Large intestine (tissue), 3 donors: ENCODE results near the gene SEMA6D. TPM values are rescaled to one million over a fixed set of nuclear protein-coding genes. Genes with fewer than 3 reads are reported as not detected.
A peak's percentile ranks its signal among the peaks of the same experiment; 100 is the strongest.

Experiments
- DNase-seq, 2 donors: peaks; one replicate each; pipeline versions ENCODE4 v3.0.0 to v3.0.0-alpha.2; 2013
- H3K27ac ChIP-seq: one replicate; pipeline ENCODE4 v1.5.1; 2013; ENCODE audit warnings: low read length
- H3K27me3 ChIP-seq: 2 replicates; pipeline ENCODE4 v1.6.1; 2013; ENCODE audit warnings: low read length; ENCODE audit not compliant: control insufficient read depth, insufficient read depth
- H3K36me3 ChIP-seq: 2 replicates; pipeline ENCODE4 v1.6.1; 2013; ENCODE audit warnings: low read length; ENCODE audit not compliant: control insufficient read depth, insufficient read depth
- H3K4me1 ChIP-seq: one replicate; pipeline ENCODE4 v1.6.1; 2013; ENCODE audit warnings: low read length; ENCODE audit not compliant: control insufficient read depth, insufficient read depth
- H3K4me3 ChIP-seq: one replicate; pipeline ENCODE4 v1.5.1; 2013; ENCODE audit warnings: low read length
- H3K9me3 ChIP-seq: one replicate; pipeline ENCODE4 v1.6.1; 2013; ENCODE audit warnings: mild to moderate bottlenecking, low read depth, low read length, moderate library complexity; ENCODE audit not compliant: control insufficient read depth
- WGBS: methylation state at CpG from one replicate; pipeline ENCODE4 v1.1.5; 2013; ENCODE audit warnings: low lambda C conversion rate; ENCODE audit not compliant: insufficient coverage; 5-methylcytosine and 5-hydroxymethylcytosine counted together
- polyA plus RNA-seq: library from polyadenylated mRNA; unstranded; fragments of 120-200 nt; gene quantifications from one replicate; pipeline ENCODE4 v1.2.1, GENCODE V29; 2013

Gene SEMA6D
- polyA plus RNA-seq, 1 donor, result 63.7 TPM

DNA sequence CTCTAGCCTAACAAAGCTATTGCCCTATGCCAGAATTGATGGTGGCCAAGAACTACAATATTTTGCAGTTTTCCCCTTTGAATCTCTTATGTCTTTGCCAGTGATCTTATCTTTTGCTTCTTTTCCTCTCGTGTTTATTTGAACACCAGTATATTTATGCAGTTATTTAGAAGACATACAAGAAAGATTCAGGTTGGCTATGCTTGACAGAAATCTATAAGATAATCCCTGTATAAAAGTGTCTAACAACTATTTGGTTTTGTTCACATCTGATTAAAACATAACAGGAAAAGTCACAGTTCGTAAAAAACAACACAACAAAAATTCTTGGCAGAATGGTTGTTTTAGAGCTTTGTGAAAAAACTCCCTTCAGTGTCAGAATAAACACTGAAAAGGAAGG, 63.7 kb downstream of the SEMA6D start:
- 86% methylated on average over 2 of the region's 2 CpGs for WGBS
- no peak overlapping the region for H3K4me3 ChIP-seq

DNA sequence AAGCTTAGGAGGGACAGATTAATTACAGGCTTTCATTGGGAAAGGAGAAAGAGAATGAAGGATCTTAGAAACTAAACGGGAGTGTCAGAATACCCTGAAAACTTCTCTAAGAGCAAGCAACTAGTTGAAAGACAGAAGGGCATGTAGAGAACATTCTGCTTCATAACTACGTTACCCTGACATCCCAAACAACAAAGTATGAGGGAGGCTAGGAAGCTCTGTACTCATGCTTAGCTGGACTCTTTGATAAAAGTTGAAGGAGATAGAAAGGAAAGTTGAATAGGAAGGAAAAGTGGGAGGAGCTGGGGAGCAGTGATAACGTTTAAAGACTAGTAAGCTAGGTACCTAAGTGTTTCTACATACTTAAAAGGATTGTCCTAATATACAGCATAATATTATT, 64.2 kb downstream of the SEMA6D start:
- 38% methylated on average over 1 of the region's 3 CpGs for WGBS
- Histone ChIP-seq H3K27ac (no peak overlapping the region), H3K4me3 (no peak overlapping the region), H3K36me3 (no peaks in the 10 kb centered on the region), H3K9me3 (no peaks in the 10 kb centered on the region), H3K27me3 (no peaks in the 10 kb centered on the region), H3K4me1 (no peaks in the 10 kb centered on the region)
- no peak for DNase-seq

More for the DNA sequence above, 63.7 kb downstream of the SEMA6D start:
- Histone ChIP-seq H3K9me3 (no peaks in the 10 kb centered on the region), H3K4me1 (no peaks in the 10 kb centered on the region), H3K27ac (no peak overlapping the region), H3K36me3 (no peaks in the 10 kb centered on the region), H3K27me3 (no peaks in the 10 kb centered on the region)
- DNase-seq, result no peak

DNA sequence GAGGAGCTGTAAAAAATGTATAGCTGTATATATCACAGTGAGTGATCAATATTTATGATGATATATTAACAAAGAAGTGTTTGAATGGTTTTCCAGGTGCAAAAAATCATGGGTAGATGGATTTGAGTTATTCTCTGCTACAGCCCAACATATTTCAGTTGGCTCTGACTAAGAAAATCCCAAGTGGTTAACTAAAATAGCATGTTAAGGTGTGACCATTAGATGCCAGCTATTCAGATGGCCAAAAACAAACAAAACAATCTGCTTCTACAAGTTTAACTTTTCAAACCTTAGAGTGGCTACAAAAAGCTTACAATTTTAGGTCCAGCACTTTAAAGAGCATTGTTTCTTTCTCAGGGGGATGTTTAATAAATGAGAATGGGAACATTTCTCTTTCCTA, 67.5 kb downstream of the SEMA6D start:
- no peaks in the 10 kb centered on the region for H3K4me1 ChIP-seq
- no peaks in the 10 kb centered on the region for H3K27me3 ChIP-seq
- no peaks in the 10 kb centered on the region for H3K36me3 ChIP-seq
- H3K4me3 ChIP-seq, result no peak overlapping the region
- DNase-seq, result no peak
- H3K9me3 ChIP-seq, result no peaks in the 10 kb centered on the region
- H3K27ac ChIP-seq, result no peak overlapping the region

DNA sequence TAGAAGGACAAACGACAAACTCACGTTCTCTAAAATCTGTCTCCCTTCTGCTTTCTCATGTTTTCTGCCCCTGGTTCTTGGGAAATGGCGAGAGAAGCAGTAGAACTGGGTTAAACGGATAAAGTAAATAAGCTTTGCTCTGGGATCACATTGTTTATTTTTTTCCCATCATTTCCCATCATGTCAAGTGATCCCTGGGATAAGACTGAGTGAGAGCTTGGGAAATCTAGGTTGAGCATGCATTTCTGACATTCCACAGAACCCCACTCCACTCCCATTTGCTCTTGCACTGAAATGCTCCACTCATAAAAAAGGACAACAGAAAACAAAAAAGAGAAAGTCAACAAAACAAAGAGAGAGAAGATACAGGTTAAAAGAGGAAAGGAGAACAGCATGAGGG, 69.1 kb downstream of the SEMA6D start:
- no peaks in the 10 kb centered on the region for H3K27me3 ChIP-seq
- no peaks in the 10 kb centered on the region for H3K4me1 ChIP-seq
- no peak overlapping the region for H3K4me3 ChIP-seq
- H3K27ac ChIP-seq, result no peak overlapping the region
- no peaks in the 10 kb centered on the region for H3K9me3 ChIP-seq
- no peaks in the 10 kb centered on the region for H3K36me3 ChIP-seq
- WGBS, result no CpG with 5 or more reads among the region's 4 CpGs
- DNase-seq, result no peak

DNA sequence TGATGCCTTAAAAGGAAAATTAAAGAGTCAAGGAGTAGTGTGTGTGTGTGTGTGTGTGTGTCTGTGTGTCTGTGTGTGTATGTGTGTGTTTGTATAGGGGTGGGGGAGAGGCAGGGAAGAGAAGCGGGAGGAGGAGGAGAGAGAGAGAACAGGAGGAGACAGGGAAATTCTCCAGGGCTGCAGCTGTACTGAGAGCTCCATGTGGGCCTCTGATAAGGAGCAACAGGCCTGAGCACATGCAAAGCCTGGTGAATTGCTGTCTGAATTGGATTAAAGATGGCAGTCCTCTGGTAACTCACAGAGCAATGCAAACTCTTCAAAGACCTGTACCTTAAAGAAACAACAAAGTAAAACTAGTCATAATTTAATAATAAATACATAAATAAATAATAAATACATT, 70.6 kb downstream of the SEMA6D start:
- WGBS, result no CpG with 5 or more reads among the region's 1 CpG
- Histone ChIP-seq H3K4me3 (no peak overlapping the region), H3K27me3 (no peaks in the 10 kb centered on the region), H3K36me3 (no peaks in the 10 kb centered on the region), H3K9me3 (no peaks in the 10 kb centered on the region), H3K4me1 (no peaks in the 10 kb centered on the region), H3K27ac (no peak overlapping the region)
- DNase-seq, result peak in 1 of 2 donors; percentile 2

DNA sequence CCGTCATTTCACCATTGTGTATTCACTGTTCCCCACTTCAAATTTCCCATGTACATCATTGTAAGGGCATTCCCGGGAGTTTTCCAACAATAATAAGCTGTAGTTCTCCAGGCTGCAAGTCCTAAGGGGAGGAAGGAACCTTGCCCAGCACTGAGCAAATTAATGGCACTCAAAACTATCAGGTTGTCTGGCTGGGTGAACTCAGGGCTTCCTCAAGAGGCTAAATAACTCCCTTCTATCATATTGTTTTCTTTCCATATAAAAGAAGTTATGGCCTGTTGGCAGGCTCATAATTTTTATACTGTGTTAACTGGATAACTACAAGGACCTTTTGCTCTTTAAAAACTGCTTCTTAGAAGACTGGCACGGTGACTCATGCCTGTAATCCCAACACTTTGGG, 71.4 kb downstream of the SEMA6D start:
- no peak overlapping the region for H3K27ac ChIP-seq
- H3K27me3 ChIP-seq, result no peaks in the 10 kb centered on the region
- no peak overlapping the region for H3K4me3 ChIP-seq
- WGBS, result 40% methylated on average over 1 of the region's 3 CpGs
- no peaks in the 10 kb centered on the region for H3K36me3 ChIP-seq
- H3K4me1 ChIP-seq, result no peaks in the 10 kb centered on the region
- H3K9me3 ChIP-seq, result no peaks in the 10 kb centered on the region
- no peak for DNase-seq

DNA sequence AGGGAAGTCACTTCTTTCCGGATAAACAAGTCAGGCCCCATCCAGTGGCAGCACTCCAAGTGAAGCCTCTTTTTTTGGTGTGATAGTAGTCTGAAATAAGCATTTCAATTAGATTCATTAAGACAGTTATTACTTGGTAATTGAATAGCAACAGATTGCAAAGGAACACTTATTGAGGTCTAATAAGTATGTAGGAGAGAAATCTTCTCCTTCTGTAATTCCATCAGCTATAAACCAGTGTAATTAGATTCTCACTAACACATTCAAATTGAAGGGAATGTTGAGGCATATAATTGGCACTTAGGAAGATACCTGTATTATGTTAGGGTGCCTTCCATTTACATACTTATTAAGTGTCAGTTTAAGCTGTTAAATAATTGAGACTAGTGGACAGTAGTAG, 73.9 kb downstream of the SEMA6D start:
- no CpG with 5 or more reads among the region's 1 CpG for WGBS

DNA sequence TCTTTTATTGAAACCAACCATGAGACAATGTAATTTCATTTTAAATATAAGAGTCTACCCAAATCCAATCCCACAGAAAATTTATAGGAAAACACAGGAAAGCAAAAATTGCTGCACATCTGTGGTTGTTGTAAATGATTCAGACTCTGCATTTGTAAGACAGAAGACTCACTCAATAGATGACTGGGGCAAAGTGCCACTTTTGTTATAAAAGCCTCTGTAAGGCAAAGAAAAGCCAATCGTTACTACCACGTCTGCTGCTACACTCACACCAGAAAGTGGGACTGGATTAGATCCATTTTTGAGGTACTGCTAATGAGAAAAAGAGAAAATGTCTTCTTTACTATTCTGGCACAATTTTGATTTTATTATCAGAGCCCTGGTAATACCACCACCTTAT, 74.9 kb downstream of the SEMA6D start:
- Histone ChIP-seq H3K4me1 (no peaks in the 10 kb centered on the region), H3K9me3 (no peaks in the 10 kb centered on the region), H3K27me3 (no peaks in the 10 kb centered on the region), H3K27ac (no peak overlapping the region), H3K36me3 (no peaks in the 10 kb centered on the region), H3K4me3 (no peak overlapping the region)
- DNase-seq, result no peak
- WGBS, result no CpG with 5 or more reads among the region's 2 CpGs

More for the DNA sequence above, 73.9 kb downstream of the SEMA6D start:
- H3K27me3 ChIP-seq, result no peaks in the 10 kb centered on the region
- H3K9me3 ChIP-seq, result no peaks in the 10 kb centered on the region
- no peaks in the 10 kb centered on the region for H3K4me1 ChIP-seq
- H3K4me3 ChIP-seq, result no peak overlapping the region
- H3K36me3 ChIP-seq, result no peaks in the 10 kb centered on the region
- no peak for DNase-seq
- no peak overlapping the region for H3K27ac ChIP-seq

DNA sequence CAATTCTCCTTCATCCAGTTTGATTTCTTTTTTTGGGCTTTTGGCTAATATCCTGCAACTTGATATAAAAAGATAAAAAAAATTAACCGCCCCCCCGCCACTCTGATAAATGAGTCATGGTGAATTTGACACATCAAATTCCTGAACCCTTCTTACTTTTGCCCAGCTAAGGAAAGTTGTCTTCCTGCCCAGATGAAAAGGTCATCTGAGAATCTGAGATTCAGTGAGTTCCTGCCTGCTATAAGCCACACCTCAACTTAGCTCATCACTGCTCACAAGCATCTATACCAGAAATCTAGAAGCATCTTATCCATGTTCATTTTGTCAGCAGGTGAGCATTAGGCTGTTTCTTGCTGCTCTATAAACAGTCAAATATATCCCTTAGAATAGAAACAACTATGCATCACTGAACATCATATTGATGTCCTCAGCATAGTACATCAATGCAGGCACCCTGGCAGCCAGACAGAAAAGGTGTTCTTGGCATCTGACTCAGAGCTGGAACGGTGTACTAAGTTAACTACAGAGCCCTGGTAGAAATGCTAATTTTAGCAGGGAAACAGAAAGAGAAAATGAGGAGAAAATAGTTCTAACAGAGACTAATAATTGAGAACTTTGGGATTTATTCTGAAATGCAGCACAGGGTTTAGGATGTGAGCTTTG, 77.1 kb downstream of the SEMA6D start:
- Histone ChIP-seq H3K36me3 (no peaks in the 10 kb centered on the region), H3K9me3 (no peaks in the 10 kb centered on the region), H3K4me1 (no peaks in the 10 kb centered on the region), H3K27ac (no peak overlapping the region), H3K4me3 (no peak overlapping the region), H3K27me3 (no peaks in the 10 kb centered on the region)
- no peak for DNase-seq
- 57% methylated on average over 2 of the region's 3 CpGs for WGBS

DNA sequence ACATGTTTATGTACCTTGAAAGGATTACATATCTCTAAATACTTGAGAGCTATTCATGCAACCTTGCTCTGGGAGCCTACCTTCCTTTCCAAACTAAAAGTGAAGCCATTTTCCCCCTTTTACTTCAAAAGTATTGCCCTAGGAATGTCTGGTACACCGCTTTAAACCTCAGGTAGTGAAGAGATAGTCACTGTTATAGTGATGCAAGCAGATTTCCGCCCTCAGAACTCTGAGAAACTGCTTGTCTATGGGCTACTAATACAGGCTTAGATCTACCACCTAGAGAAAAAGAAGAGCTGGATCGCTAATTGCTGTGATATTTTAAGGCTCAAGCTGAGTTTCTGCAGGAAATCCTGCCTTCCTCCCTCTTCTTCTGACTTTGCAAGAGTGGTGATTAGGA, 78.6 kb downstream of the SEMA6D start:
- Histone ChIP-seq H3K27ac (no peak overlapping the region), H3K36me3 (no peaks in the 10 kb centered on the region), H3K4me1 (no peaks in the 10 kb centered on the region), H3K9me3 (no peaks in the 10 kb centered on the region), H3K4me3 (no peak overlapping the region), H3K27me3 (no peaks in the 10 kb centered on the region)
- no peak for DNase-seq
- WGBS, result no CpG with 5 or more reads among the region's 3 CpGs

DNA sequence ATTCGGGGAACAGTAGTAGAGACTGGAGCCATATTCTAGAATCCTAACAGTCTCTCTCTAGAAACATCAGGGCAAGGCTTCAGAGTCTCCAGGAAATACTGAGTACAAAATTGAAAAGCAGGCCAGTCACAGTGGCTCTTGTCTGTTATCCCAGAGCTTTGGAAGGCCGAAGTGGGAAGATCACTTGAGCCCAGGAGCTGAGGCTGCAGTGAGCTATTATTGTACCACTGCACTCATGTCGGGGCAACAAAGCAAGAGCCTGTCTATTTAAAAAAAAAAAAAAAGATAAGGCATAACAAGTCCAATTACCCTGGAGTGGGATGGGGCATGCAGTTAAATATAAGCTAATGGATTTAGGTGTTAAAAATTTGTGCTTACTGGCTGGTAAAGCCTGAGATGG, 79.0 kb downstream of the SEMA6D start:
- Histone ChIP-seq H3K4me1 (no peaks in the 10 kb centered on the region), H3K9me3 (no peaks in the 10 kb centered on the region), H3K27ac (no peak overlapping the region), H3K27me3 (no peaks in the 10 kb centered on the region), H3K36me3 (no peaks in the 10 kb centered on the region), H3K4me3 (no peak overlapping the region)
- WGBS, result no CpG with 5 or more reads among the region's 3 CpGs
- DNase-seq, result no peak
